Measurements from ENCODE around the gene TAS2R1.
"Not testable (repeated sequence)": the region's sequence is repeated elsewhere in the genome, so short reads cannot be mapped to it uniquely, and the experiment has no call there.

TAS2R1 gene

DNA sequence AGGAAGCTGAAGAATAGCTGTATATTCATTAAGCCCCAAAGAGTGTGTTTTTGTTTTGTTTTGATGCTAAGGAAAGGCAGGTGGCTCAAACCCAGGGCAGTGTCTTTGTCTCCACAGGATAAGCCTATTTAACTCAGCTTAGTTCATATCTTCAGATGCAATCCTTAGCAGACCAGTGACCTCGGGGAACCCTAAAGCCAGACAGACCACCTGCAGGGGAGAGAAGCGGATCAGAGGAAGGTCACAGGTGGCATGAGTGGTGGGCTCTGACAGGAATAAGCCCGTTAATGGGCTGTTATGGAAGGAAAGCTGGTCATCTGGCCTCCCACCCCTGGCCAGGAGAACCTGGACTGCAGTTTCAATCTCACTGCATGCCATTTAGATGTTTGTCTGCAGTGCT, 30.8 kb downstream of the TAS2R1 start:
- H3K4me3 ChIP-seq (ENCODE audit: low read depth, low read length), result no peak overlapping the region
- no peak overlapping the region for H4K8ac ChIP-seq (ENCODE audit: low read depth, low read length)
- H3K4me1 ChIP-seq (ENCODE audit: control insufficient read depth in 1 of 2, insufficient read depth in 2 of 2, low read length in 2 of 2), result no peaks in the 10 kb centered on the region
- H3K27me3 ChIP-seq (ENCODE audit: insufficient read depth, low read length), result no peaks in the 10 kb centered on the region
- H3K14ac ChIP-seq (ENCODE audit: low read length), result no peak overlapping the region
- no peak overlapping the region for H2BK120ac ChIP-seq (ENCODE audit: insufficient read depth, low read length, poor library complexity)
- H3K9me3 ChIP-seq (ENCODE audit: insufficient read depth, low read depth, low read length), result no peaks in the 10 kb centered on the region
- no peak overlapping the region for H3K9ac ChIP-seq (ENCODE audit: low read length)
- no peaks in the 10 kb centered on the region for H3K36me3 ChIP-seq (ENCODE audit: control insufficient read depth in 1 of 2, insufficient read depth in 2 of 2, low read length in 2 of 2)
- no peak for DNase-seq
- H2AK5ac ChIP-seq (ENCODE audit: low read length), result no peak overlapping the region
- H3K79me1 ChIP-seq (ENCODE audit: low read length), result no peaks in the 10 kb centered on the region
- no peak overlapping the region for H2AFZ ChIP-seq (ENCODE audit: insufficient read depth, low read length, poor library complexity)
- H3K23ac ChIP-seq (ENCODE audit: low read length), result no peak overlapping the region
- no peak overlapping the region for H4K12ac ChIP-seq (ENCODE audit: low read depth, low read length)
- H4K91ac ChIP-seq (ENCODE audit: low read depth, low read length), result no peak overlapping the region
- H2BK12ac ChIP-seq (ENCODE audit: low read length), result no peak overlapping the region
- no peak overlapping the region for H3K18ac ChIP-seq (ENCODE audit: low read length)
- WGBS (ENCODE audit: extremely low coverage, insufficient coverage, insufficient read length), result no CpG with 5 or more reads among the region's 3 CpGs
- no peak overlapping the region for H2BK5ac ChIP-seq (ENCODE audit: low read depth, low read length, poor library complexity)
- H3K4me2 ChIP-seq (ENCODE audit: low read length), result no peak overlapping the region
- no peaks in the 10 kb centered on the region for H3K79me2 ChIP-seq (ENCODE audit: control insufficient read depth, insufficient read depth, low read length, poor library complexity)
- no peak overlapping the region for H3K27ac ChIP-seq (ENCODE audit: low read depth, low read length)
- H3K4ac ChIP-seq (ENCODE audit: low read depth, low read length), result no peak overlapping the region

DNA sequence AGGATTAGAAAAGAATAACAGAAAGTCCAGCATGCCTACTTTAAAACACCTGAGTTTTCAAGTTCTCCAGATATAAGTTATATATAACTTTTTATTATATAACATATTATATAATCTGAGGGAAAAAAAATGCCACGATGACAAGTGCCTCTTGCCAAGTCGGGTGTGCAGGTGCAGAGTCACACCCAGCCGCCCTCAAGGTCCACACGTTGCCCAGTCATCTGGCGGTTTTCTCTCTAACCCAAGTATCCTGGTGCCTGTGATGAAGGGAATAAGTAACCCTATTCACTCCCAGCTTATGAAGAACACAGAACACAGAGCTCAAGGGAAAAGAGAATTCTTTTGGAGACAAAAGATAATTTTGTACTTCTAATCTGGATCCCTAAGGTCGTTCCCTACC, 31.8 kb downstream of the TAS2R1 start:
- H2BK12ac ChIP-seq (ENCODE audit: low read length); H3K9ac ChIP-seq (ENCODE audit: low read length); H3K36me3 ChIP-seq (ENCODE audit: control insufficient read depth in 1 of 2, insufficient read depth in 2 of 2, low read length in 2 of 2); H3K23ac ChIP-seq (ENCODE audit: low read length); H3K14ac ChIP-seq (ENCODE audit: low read length); DNase-seq; H2AK5ac ChIP-seq (ENCODE audit: low read length); H3K4me2 ChIP-seq (ENCODE audit: low read length); H4K12ac ChIP-seq (ENCODE audit: low read depth, low read length); H3K79me2 ChIP-seq (ENCODE audit: control insufficient read depth, insufficient read depth, low read length, poor library complexity); H3K4me3 ChIP-seq (ENCODE audit: low read depth, low read length); H3K18ac ChIP-seq (ENCODE audit: low read length); H3K4ac ChIP-seq (ENCODE audit: low read depth, low read length); H3K27me3 ChIP-seq (ENCODE audit: insufficient read depth, low read length); H3K27ac ChIP-seq (ENCODE audit: low read depth, low read length); H4K91ac ChIP-seq (ENCODE audit: low read depth, low read length); H4K8ac ChIP-seq (ENCODE audit: low read depth, low read length); H2AFZ ChIP-seq (ENCODE audit: insufficient read depth, low read length, poor library complexity); H2BK120ac ChIP-seq (ENCODE audit: insufficient read depth, low read length, poor library complexity); H3K4me1 ChIP-seq (ENCODE audit: control insufficient read depth in 1 of 2, insufficient read depth in 2 of 2, low read length in 2 of 2); H2BK5ac ChIP-seq (ENCODE audit: low read depth, low read length, poor library complexity); H3K9me3 ChIP-seq (ENCODE audit: insufficient read depth, low read depth, low read length); H3K79me1 ChIP-seq (ENCODE audit: low read length): not testable (repeated sequence)
- whole genome bisulfite sequencing (ENCODE audit: extremely low coverage, insufficient coverage, insufficient read length), result no CpG with 5 or more reads among the region's 6 CpGs

DNA sequence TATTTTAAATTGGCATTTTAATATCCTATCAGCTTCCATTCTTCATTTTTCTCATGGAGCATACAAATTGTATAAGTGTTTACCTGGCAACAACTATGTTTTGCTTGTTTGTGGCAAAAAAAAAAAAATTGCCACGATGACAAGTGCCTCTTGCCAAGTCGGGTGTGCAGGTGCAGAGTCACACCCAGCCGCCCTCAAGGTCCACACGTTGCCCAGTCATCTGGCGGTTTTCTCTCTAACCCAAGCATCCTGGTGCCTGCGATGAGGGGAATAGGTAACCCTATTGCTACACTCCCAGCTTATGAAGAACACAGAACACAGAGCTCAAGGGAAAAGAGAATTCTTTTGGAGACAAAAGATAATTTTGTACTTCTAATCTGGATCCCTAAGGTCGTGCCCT, 32.8 kb downstream of the TAS2R1 start:
- not testable (repeated sequence) for H3K4ac ChIP-seq (ENCODE audit: low read depth, low read length); H3K4me3 ChIP-seq (ENCODE audit: low read depth, low read length); H3K79me2 ChIP-seq (ENCODE audit: control insufficient read depth, insufficient read depth, low read length, poor library complexity); H3K9me3 ChIP-seq (ENCODE audit: insufficient read depth, low read depth, low read length); H3K18ac ChIP-seq (ENCODE audit: low read length); H2BK12ac ChIP-seq (ENCODE audit: low read length); H3K27ac ChIP-seq (ENCODE audit: low read depth, low read length); H3K4me2 ChIP-seq (ENCODE audit: low read length); H2AFZ ChIP-seq (ENCODE audit: insufficient read depth, low read length, poor library complexity); H3K9ac ChIP-seq (ENCODE audit: low read length); H3K79me1 ChIP-seq (ENCODE audit: low read length); H4K8ac ChIP-seq (ENCODE audit: low read depth, low read length); H3K27me3 ChIP-seq (ENCODE audit: insufficient read depth, low read length); H2BK5ac ChIP-seq (ENCODE audit: low read depth, low read length, poor library complexity); H3K36me3 ChIP-seq (ENCODE audit: control insufficient read depth in 1 of 2, insufficient read depth in 2 of 2, low read length in 2 of 2); H4K91ac ChIP-seq (ENCODE audit: low read depth, low read length); H2AK5ac ChIP-seq (ENCODE audit: low read length); H3K23ac ChIP-seq (ENCODE audit: low read length); DNase-seq; H3K4me1 ChIP-seq (ENCODE audit: control insufficient read depth in 1 of 2, insufficient read depth in 2 of 2, low read length in 2 of 2); H4K12ac ChIP-seq (ENCODE audit: low read depth, low read length); H2BK120ac ChIP-seq (ENCODE audit: insufficient read depth, low read length, poor library complexity); H3K14ac ChIP-seq (ENCODE audit: low read length)
- no CpG with 5 or more reads among the region's 7 CpGs for WGBS (ENCODE audit: extremely low coverage, insufficient coverage, insufficient read length)

DNA sequence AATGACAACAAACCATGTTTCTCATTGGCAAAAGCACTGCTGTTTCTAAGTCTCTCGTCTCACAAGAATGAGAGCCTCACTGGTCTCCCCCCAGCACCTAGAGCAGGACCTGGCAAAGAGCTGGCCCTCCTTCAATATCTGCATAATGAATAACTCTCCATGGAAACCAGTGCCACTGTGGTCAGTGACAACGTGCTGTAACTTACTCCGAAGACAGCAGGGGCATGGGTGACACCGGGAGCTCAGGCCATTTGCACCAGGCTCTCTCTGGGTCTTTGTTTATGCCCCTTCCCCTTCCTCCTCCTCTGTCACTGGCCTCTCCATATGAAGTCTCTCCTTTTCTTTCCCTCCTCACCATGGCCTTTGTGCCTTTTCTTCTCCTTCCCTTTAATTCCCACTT, 33.3 kb downstream of the TAS2R1 start:
- Histone ChIP-seq H2AK5ac (ENCODE audit: low read length) (no peak overlapping the region), H3K4me2 (ENCODE audit: low read length) (no peak overlapping the region), H3K36me3 (ENCODE audit: control insufficient read depth in 1 of 2, insufficient read depth in 2 of 2, low read length in 2 of 2) (no peaks in the 10 kb centered on the region), H3K79me1 (ENCODE audit: low read length) (no peaks in the 10 kb centered on the region), H2BK120ac (ENCODE audit: insufficient read depth, low read length, poor library complexity) (no peak overlapping the region), H3K9me3 (ENCODE audit: insufficient read depth, low read depth, low read length) (no peaks in the 10 kb centered on the region), H3K27me3 (ENCODE audit: insufficient read depth, low read length) (no peaks in the 10 kb centered on the region), H2BK5ac (ENCODE audit: low read depth, low read length, poor library complexity) (no peak overlapping the region), H3K4me3 (ENCODE audit: low read depth, low read length) (no peak overlapping the region), H3K4me1 (ENCODE audit: control insufficient read depth in 1 of 2, insufficient read depth in 2 of 2, low read length in 2 of 2) (no peaks in the 10 kb centered on the region), H3K9ac (ENCODE audit: low read length) (no peak overlapping the region), H4K8ac (ENCODE audit: low read depth, low read length) (no peak overlapping the region), H3K4ac (ENCODE audit: low read depth, low read length) (no peak overlapping the region), H4K91ac (ENCODE audit: low read depth, low read length) (no peak overlapping the region), H3K27ac (ENCODE audit: low read depth, low read length) (no peak overlapping the region), H3K23ac (ENCODE audit: low read length) (no peak overlapping the region), H3K14ac (ENCODE audit: low read length) (no peak overlapping the region), H2BK12ac (ENCODE audit: low read length) (no peak overlapping the region), H4K12ac (ENCODE audit: low read depth, low read length) (no peak overlapping the region), H3K18ac (ENCODE audit: low read length) (no peak overlapping the region), H3K79me2 (ENCODE audit: control insufficient read depth, insufficient read depth, low read length, poor library complexity) (no peaks in the 10 kb centered on the region), H2AFZ (ENCODE audit: insufficient read depth, low read length, poor library complexity) (no peak overlapping the region)
- DNase-seq, result no peak
- no CpG with 5 or more reads among the region's 4 CpGs for WGBS (ENCODE audit: extremely low coverage, insufficient coverage, insufficient read length)

Data from trophoblast cell (in vitro differentiated cells and primary cell).